SIG-M5 treated with dmso at 0.1 percent for 504 hours (cell line): ENCODE results near the gene ZNF219.
"Not testable (repeated sequence)": the region's sequence is repeated elsewhere in the genome, so short reads cannot be mapped to it uniquely, and the experiment has no call there.

Experiments
- DNase-seq: peaks from one replicate; lab custom pipeline; 2025; ENCODE audit not compliant: unreplicated experiment; lab: John Stamatoyannopoulos, UW

ZNF219 gene

GRCh38 chr14:21049271-21049673, 49.2 kb downstream of the ZNF219 start:
- DNase-seq: no peak

GRCh38 chr14:21048638-21049037, 49.8 kb downstream of the ZNF219 start:
- DNase-seq: no peak

GRCh38 chr14:21047378-21047781, 51.1 kb downstream of the ZNF219 start:
- DNase-seq: no peak

GRCh38 chr14:21043974-21044618, 54.4 kb downstream of the ZNF219 start:
- DNase-seq: no peak

- DNase-seq: no peak
Observed at GRCh38 chr14:21043387-21043973, 55.0 kb downstream of the ZNF219 start.

- DNase-seq: no peak
Observed at GRCh38 chr14:21042918-21043317, 55.5 kb downstream of the ZNF219 start.

GRCh38 chr14:21041676-21042433, 56.6 kb downstream of the ZNF219 start, which contains the start of gene RNASE7:
Gene RNASE7, plus strand, starts transcription at chr14:21042362. Its CDS starts 631 bp downstream, at chr14:21042993.
- no peak for DNase-seq

- not testable (repeated sequence) for DNase-seq
Observed at GRCh38 chr14:21040941-21041340, 57.5 kb downstream of the ZNF219 start.

- DNase-seq: no peak
Observed at GRCh38 chr14:21040370-21040925, 58.0 kb downstream of the ZNF219 start.
